ENCODE results near the gene TRAF1.
"Not testable (repeated sequence)": the region's sequence is repeated elsewhere in the genome, so short reads cannot be mapped to it uniquely, and the experiment has no call there.

Gene TRAF1

GRCh38 chr9:120926397-120926928 is at the start of gene TRAF1:
Gene TRAF1, minus strand, starts transcription at chr9:120926796. Its CDS starts 721 bp downstream, at chr9:120926075.
- no peak for DNase-seq

GRCh38 chr9:120974921-120975320 is 48.3 kb upstream of the TRAF1 start:
- DNase-seq, result no peak

- no peak for DNase-seq
Measured at GRCh38 chr9:120974181-120974580, 47.6 kb upstream of the TRAF1 start.

GRCh38 chr9:120971938-120972337 is 45.3 kb upstream of the TRAF1 start:
- no peak for DNase-seq

- DNase-seq, result not testable (repeated sequence)
Measured at GRCh38 chr9:120971471-120971870, 44.9 kb upstream of the TRAF1 start.

- no peak for DNase-seq
Measured at GRCh38 chr9:120970244-120970643, 43.6 kb upstream of the TRAF1 start.

GRCh38 chr9:120966013-120966369 is 39.4 kb upstream of the TRAF1 start:
- no peak for DNase-seq

- no peak for DNase-seq
Measured at GRCh38 chr9:120965344-120966012, 38.9 kb upstream of the TRAF1 start.

- no peak for DNase-seq
Measured at GRCh38 chr9:120961936-120962335, 35.3 kb upstream of the TRAF1 start.

- no peak for DNase-seq
Measured at GRCh38 chr9:120960001-120960400, 33.4 kb upstream of the TRAF1 start.

- DNase-seq, result no peak
Measured at GRCh38 chr9:120956862-120957261, 30.3 kb upstream of the TRAF1 start.

- no peak for DNase-seq
Measured at GRCh38 chr9:120951960-120952618, 25.5 kb upstream of the TRAF1 start.

GRCh38 chr9:120950421-120951388 is 24.1 kb upstream of the TRAF1 start:
- DNase-seq, result no peak

- DNase-seq, result no peak
Measured at GRCh38 chr9:120949290-120949689, 22.7 kb upstream of the TRAF1 start.

- DNase-seq, result no peak
Measured at GRCh38 chr9:120948824-120949223, 22.2 kb upstream of the TRAF1 start.

GRCh38 chr9:120947222-120947621 is 20.6 kb upstream of the TRAF1 start:
- no peak for DNase-seq

GRCh38 chr9:120946259-120946658 is 19.7 kb upstream of the TRAF1 start:
- DNase-seq, result no peak

GRCh38 chr9:120944948-120945347 is 18.4 kb upstream of the TRAF1 start:
- no peak for DNase-seq

GRCh38 chr9:120944434-120944843 is 17.8 kb upstream of the TRAF1 start:
- DNase-seq, result no peak

- no peak for DNase-seq
Measured at GRCh38 chr9:120942186-120943001, 15.8 kb upstream of the TRAF1 start.

GRCh38 chr9:120941046-120941770 is 14.6 kb upstream of the TRAF1 start:
- DNase-seq, result no peak

- no peak for DNase-seq
Measured at GRCh38 chr9:120940573-120940972, 14.0 kb upstream of the TRAF1 start.
